ENCODE results near the gene ALCAM.

- no peak for TF ChIP-seq CTCF (IDR thresholded peaks at IDR 0.05)
- TF ChIP-seq POLR2A (IDR thresholded peaks at IDR 0.05): no peak
These were observed 49.2 kb downstream of the ALCAM start for GRCh38 chr3:105415951-105416350.

All from uterus (tissue), 2 donors.